Activated B cell treated with CpG ODN at 0.5 μM for 24 hours (primary cell): ENCODE results near the gene APOL3. TPM values are rescaled to one million over a fixed set of nuclear protein-coding genes. Genes with fewer than 3 reads are reported as not detected.
"Not testable (repeated sequence)": the region's sequence is repeated elsewhere in the genome, so short reads cannot be mapped to it uniquely, and the experiment has no call there.

ENCODE experiments used
- ATAC-seq: fragments of 200-7000 bp; cut with Tn5 transposase; one replicate; pipeline ENCODE4 v1.10.0; 2021; ENCODE audit warnings: low read depth, mild to moderate bottlenecking, moderate library complexity
- CTCF ChIA-PET: fragments of 350-600 bp; sonication (Branson Sonifier 250); formaldehyde crosslinking; loops from one replicate; lab custom pipeline; 2021; ENCODE audit warnings: antibody characterized with exemption; lab: Charles Lee
- POLR2A ChIA-PET: fragments of 350-600 bp; sonication (Branson Sonifier 250); formaldehyde crosslinking; loops from one replicate; lab custom pipeline; 2021; ENCODE audit warnings: antibody characterized with exemption; lab: Charles Lee
- DNase-seq: peaks from one replicate; pipeline ENCODE4 v3.0.0; 2022
- H3K27ac Mint-ChIP-seq: one replicate; pipeline ENCODE4 v1.8.0; 2020; ENCODE audit warnings: mixed read lengths
- H3K27me3 Mint-ChIP-seq: one replicate; pipeline ENCODE4 v1.8.0; 2021; ENCODE audit warnings: mixed read lengths
- H3K36me3 Mint-ChIP-seq: one replicate; pipeline ENCODE4 v1.8.0; 2021; ENCODE audit warnings: low read depth, mixed read lengths
- H3K4me1 Mint-ChIP-seq: one replicate; pipeline ENCODE4 v1.8.0; 2021; ENCODE audit warnings: mixed read lengths
- H3K4me3 Mint-ChIP-seq: one replicate; pipeline ENCODE4 v1.8.0; 2020; ENCODE audit warnings: mild to moderate bottlenecking, mixed read lengths
- H3K9me3 Mint-ChIP-seq: one replicate; pipeline ENCODE4 v1.8.0; 2020; ENCODE audit warnings: mixed read lengths
- intact Hi-C: fragments of 100-400 bp; cut with micrococcal nuclease; formaldehyde crosslinking; loops from one replicate; pipeline ENCODE4 v1.15.1; 2024
- total RNA-seq: library from RNA; stranded (reverse); gene quantifications from 2 replicates; pipeline ENCODE4 v1.2.3, GENCODE V29; 2022
- TF ChIP-seq, protein P1 (sequence below): fragments of 200-600 bp; IDR thresholded peaks from one replicate; pipeline ENCODE4 v1.8.0; 2022; ENCODE audit warnings: antibody characterized with exemption, mild to moderate bottlenecking

The APOL3 gene
- total RNA-seq, 1 donor from 2014 or later, result 38.4 TPM

DNA sequence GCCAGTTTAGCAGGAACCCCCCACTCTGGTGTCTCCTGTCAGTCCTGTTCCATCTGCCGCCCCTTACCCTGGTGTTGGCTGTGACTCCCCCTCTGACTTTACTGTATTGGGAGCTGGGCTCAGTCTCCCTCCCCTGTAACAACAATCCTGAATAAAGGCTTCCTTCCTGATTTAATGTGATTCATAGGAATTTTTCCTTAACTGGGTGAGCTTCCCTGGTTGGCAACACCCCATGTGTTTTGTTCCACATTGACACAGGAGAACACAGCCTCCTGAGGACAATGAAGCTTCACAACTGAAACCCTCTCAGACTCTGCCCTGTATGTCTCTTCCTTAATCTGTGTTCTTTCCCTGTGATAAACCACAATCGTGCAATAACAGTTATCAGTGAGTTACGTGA is 32.6 kb upstream of the APOL3 start:
- intact Hi-C loops, result no loop called here
- Mint-ChIP-seq H3K27ac (no peak overlapping the region), H3K4me1 (peaks cover 12% of the 10 kb centered on the region), H3K27me3 (peaks cover 6% of the 10 kb centered on the region), H3K9me3 (no peaks in the 10 kb centered on the region), H3K36me3 (no peaks in the 10 kb centered on the region), H3K4me3 (no peak overlapping the region)
- ChIA-PET CTCF (interaction anchor here (1.2 kb wide), 1 partner anchor 85 kb away, joined by 3 read pairs; no protein-coding TSS in a partner anchor), POLR2A (no interaction called here)
- ATAC-seq (no peak), DNase-seq (no peak)
- TF ChIP-seq, protein P1, sequence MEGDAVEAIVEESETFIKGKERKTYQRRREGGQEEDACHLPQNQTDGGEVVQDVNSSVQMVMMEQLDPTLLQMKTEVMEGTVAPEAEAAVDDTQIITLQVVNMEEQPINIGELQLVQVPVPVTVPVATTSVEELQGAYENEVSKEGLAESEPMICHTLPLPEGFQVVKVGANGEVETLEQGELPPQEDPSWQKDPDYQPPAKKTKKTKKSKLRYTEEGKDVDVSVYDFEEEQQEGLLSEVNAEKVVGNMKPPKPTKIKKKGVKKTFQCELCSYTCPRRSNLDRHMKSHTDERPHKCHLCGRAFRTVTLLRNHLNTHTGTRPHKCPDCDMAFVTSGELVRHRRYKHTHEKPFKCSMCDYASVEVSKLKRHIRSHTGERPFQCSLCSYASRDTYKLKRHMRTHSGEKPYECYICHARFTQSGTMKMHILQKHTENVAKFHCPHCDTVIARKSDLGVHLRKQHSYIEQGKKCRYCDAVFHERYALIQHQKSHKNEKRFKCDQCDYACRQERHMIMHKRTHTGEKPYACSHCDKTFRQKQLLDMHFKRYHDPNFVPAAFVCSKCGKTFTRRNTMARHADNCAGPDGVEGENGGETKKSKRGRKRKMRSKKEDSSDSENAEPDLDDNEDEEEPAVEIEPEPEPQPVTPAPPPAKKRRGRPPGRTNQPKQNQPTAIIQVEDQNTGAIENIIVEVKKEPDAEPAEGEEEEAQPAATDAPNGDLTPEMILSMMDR, result no peak

- H3K4me3 Mint-ChIP-seq, result no peak overlapping the region
- no peak overlapping the region for H3K27ac Mint-ChIP-seq
- POLR2A ChIA-PET, result no interaction called here
- TF ChIP-seq, protein P1, result no peak
- H3K27me3 Mint-ChIP-seq, result peaks cover 3% of the 10 kb centered on the region
- intact Hi-C loops, result no loop called here
- H3K4me1 Mint-ChIP-seq, result peaks cover 6% of the 10 kb centered on the region
- no peaks in the 10 kb centered on the region for H3K36me3 Mint-ChIP-seq
- H3K9me3 Mint-ChIP-seq, result no peaks in the 10 kb centered on the region
- DNase-seq (no peak), ATAC-seq (no peak)
- CTCF ChIA-PET, result interaction anchor here (1.2 kb wide), 1 partner anchor 86 kb away, joined by 3 read pairs; no protein-coding TSS in a partner anchor
These were observed 32.0 kb upstream of the APOL3 start for GRCh38 chr22:36192542-36192941.

DNA sequence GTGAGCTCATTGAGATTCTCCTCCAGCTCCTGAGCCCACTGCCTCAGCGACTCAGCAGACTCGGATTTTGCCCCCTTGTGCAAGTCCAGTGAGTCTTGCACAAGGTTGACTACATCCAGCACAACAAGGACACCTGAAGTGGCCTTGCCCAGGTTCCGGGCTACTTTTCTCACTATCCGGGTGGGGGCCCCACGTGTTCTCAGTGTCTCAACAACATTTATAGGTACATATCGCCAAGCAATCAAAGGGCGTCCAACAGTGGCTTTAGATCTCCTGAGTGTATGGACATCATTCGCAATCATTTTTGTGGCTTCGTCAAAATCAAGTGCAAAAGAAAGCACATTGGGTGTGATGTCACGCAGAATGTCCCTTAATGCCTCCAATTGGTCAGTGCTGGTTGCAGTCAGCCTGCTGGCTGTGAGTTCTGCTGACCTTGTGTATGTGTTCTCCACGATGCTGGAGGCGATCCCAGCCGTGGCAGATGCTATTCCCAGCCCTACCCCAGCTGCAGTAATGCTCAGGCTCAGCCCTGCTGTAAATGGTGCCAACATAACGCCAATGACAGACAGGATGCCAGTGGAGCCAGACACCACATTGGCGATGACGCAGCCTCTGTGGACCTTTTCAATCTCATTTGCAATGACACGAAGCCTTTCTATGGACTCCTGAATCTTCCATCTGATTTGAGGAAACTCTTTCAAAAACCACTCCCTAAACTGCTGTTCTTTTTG is 30.7 kb upstream of the APOL3 start:
- Mint-ChIP-seq H3K4me3 (no peak overlapping the region), H3K36me3 (no peaks in the 10 kb centered on the region), H3K27ac (no peak overlapping the region), H3K9me3 (no peaks in the 10 kb centered on the region), H3K27me3 (peaks cover 3% of the 10 kb centered on the region), H3K4me1 (no peaks in the 10 kb centered on the region)
- intact Hi-C loops, result no loop called here
- TF ChIP-seq, protein P1, result no peak
- CTCF ChIA-PET, result no interaction called here
- no peak for ATAC-seq
- POLR2A ChIA-PET, result no interaction called here
- DNase-seq, result no peak

- DNase-seq, H3K9me3 Mint-ChIP-seq, POLR2A ChIA-PET, H3K27me3 Mint-ChIP-seq, H3K4me1 Mint-ChIP-seq, ATAC-seq, H3K36me3 Mint-ChIP-seq, H3K4me3 Mint-ChIP-seq, H3K27ac Mint-ChIP-seq, CTCF ChIA-PET, intact Hi-C loops: not testable (repeated sequence)
These were observed 27.3 kb upstream of the APOL3 start for GRCh38 chr22:36187862-36188261.

DNA sequence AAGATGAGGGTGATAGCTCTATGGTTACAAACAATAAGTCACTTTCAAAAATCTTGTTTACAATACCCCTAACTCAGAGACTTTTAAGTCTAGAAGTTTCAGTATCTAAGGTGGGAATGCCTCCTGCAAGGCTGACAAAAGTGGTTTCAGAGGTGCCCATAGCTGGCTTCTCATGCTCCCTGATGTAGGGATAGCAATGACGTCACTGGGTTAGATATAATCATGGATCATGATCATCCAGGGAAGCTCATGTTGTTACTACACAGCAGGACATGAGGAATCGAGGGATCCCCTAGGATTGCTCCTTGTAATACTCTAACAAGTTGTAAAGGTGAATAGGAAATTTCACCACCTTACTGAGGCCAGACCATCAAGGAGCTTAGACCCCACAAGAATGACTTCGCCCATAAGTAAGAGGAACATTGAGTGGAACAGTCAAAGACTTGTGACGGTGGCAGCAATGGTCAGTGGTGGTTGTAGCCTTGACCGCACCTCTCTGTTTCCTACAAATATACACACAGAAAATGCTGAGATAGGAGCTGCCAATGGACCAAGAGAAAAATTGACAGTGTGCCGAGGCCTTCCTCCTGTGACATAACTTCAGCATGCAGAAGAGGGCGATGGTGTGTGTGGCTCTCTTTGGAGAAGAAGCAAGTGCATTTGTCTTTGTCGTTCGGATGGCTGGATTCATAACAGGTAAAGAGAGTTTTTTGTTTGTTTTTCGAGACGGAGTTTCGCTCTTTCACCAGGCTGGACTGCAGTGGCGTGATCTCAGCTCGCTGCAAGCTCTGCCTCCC is 25.5 kb upstream of the APOL3 start:
- ChIA-PET POLR2A (no interaction called here), CTCF (interaction anchor here (1.1 to 1.6 kb wide), 2 partner anchors 9 to 10 kb away, joined by 3 to 5 read pairs; no protein-coding TSS in a partner anchor)
- no peaks in the 10 kb centered on the region for H3K9me3 Mint-ChIP-seq
- H3K27me3 Mint-ChIP-seq, result peaks cover 3% of the 10 kb centered on the region
- TF ChIP-seq, protein P1, result no peak
- ATAC-seq (no peak), DNase-seq (no peak)
- H3K36me3 Mint-ChIP-seq, result no peaks in the 10 kb centered on the region
- no peak overlapping the region for H3K27ac Mint-ChIP-seq
- H3K4me1 Mint-ChIP-seq, result no peaks in the 10 kb centered on the region
- no peak overlapping the region for H3K4me3 Mint-ChIP-seq
- intact Hi-C loops, result no loop called here
